H1 (cell line): ENCODE results near the gene MRAP2. TPM values are rescaled to one million over a fixed set of nuclear protein-coding genes. Genes with fewer than 3 reads are reported as not detected.

Experiments used
- CTCF ChIA-PET: fragments of 300-600 bp; sonication (Branson Sonifier 250); formaldehyde crosslinking; loops from one replicate; lab custom pipeline; 2021; ENCODE audit not compliant: partially characterized antibody; lab: Charles Lee
- POLR2A ChIA-PET: fragments of 300-600 bp; sonication (Branson Sonifier 250); formaldehyde crosslinking; loops from one replicate; lab custom pipeline; 2021; ENCODE audit warnings: inconsistent platforms; ENCODE audit not compliant: partially characterized antibody; lab: Charles Lee
- DNase-seq, 2 experiments: peaks; one replicate each; pipeline versions ENCODE4 v3.0.0 to v3.0.0-alpha.2; 2010 to 2022; ENCODE audit warnings: low spot score in 2 of 2, low read depth in 1 of 2, mixed read lengths in 1 of 2
- FAIRE-seq: peaks from 2 replicates; lab custom pipeline; 2011; peaks lifted over from hg19 to GRCh38; lab: Jason Lieb, UNC
- H2AFZ ChIP-seq: 2 replicates; pipeline ENCODE4 v1.8.1; 2012; ENCODE audit warnings: low read length, inconsistent platforms
- H2AK5ac ChIP-seq: 2 replicates; pipeline ENCODE4 v1.6.1; 2013; ENCODE audit warnings: low read depth, low read length
- H2BK120ac ChIP-seq: replicated peaks from 2 replicates; pipeline ENCODE3; 2013; ENCODE audit warnings: low read depth, low read length, inconsistent platforms
- H2BK12ac ChIP-seq: 2 replicates; pipeline ENCODE4 v1.6.1; 2013; ENCODE audit warnings: low read depth, low read length
- H2BK15ac ChIP-seq: 2 replicates; pipeline ENCODE4 v1.6.1; 2013; ENCODE audit warnings: low read length
- H2BK20ac ChIP-seq: 2 replicates; pipeline ENCODE4 v1.6.1; 2013; ENCODE audit warnings: low read length
- H2BK5ac ChIP-seq: 2 replicates; pipeline ENCODE4 v1.6.1; 2013; ENCODE audit warnings: low read depth, low read length
- H3K14ac ChIP-seq: 2 replicates; pipeline ENCODE4 v1.6.1; 2013; ENCODE audit warnings: inconsistent platforms; ENCODE audit not compliant: insufficient read length
- H3K18ac ChIP-seq: 2 replicates; pipeline ENCODE4 v1.6.1; 2013; ENCODE audit warnings: low read length; ENCODE audit errors: extremely low read depth
- H3K23ac ChIP-seq: 2 replicates; pipeline ENCODE4 v1.6.1; 2013; ENCODE audit warnings: inconsistent platforms; ENCODE audit not compliant: insufficient read length
- H3K23me2 ChIP-seq: 2 replicates; pipeline ENCODE4 v1.6.1; 2013; ENCODE audit warnings: low read depth, low read length
- H3K27ac ChIP-seq: 2 replicates; pipeline ENCODE4 v1.6.1; 2011; ENCODE audit warnings: low read depth, low read length, inconsistent platforms
- H3K27me3 ChIP-seq, 4 experiments: replicated peaks in 1 of 4; 1 replicate in 1 of 4; 2 replicates in 3 of 4; pipeline versions ENCODE4 v1.6.1 to v1.8.1; 2011 to 2013; ENCODE audit warnings: low read length in 3 of 4, mild to moderate bottlenecking in 3 of 4, inconsistent platforms in 2 of 4, mixed read lengths in 2 of 4, moderate library complexity in 1 of 4; ENCODE audit not compliant: control insufficient read depth in 3 of 4, insufficient read depth in 3 of 4; ENCODE audit errors: extremely low read depth in 1 of 4
- H3K36me3 ChIP-seq, 4 experiments: 2 replicates each; pipeline versions ENCODE4 v1.6.1 to v1.8.1; 2011 to 2013; ENCODE audit warnings: mild to moderate bottlenecking in 4 of 4, low read length in 3 of 4, moderate library complexity in 2 of 4, control low read depth in 1 of 4, inconsistent platforms in 1 of 4; ENCODE audit not compliant: insufficient read depth in 4 of 4, control insufficient read depth in 2 of 4
- H3K4ac ChIP-seq: replicated peaks from 2 replicates; pipeline ENCODE3; 2013; ENCODE audit warnings: low read length, low read depth, mixed read lengths, inconsistent platforms; ENCODE audit not compliant: insufficient read length
- H3K4me1 ChIP-seq, 4 experiments: replicated peaks in 1 of 4; 1 replicate in 1 of 4; 2 replicates in 3 of 4; pipeline versions ENCODE4 v1.6.1 to v1.8.1; 2011 to 2013; ENCODE audit warnings: low read length in 3 of 4, inconsistent platforms in 2 of 4, mixed read lengths in 1 of 4; ENCODE audit not compliant: insufficient read depth in 4 of 4, control insufficient read depth in 3 of 4
- H3K4me2 ChIP-seq, 2 experiments: 2 replicates each; pipeline versions ENCODE4 v1.6.1 to v1.8.1; 2011 to 2013; ENCODE audit warnings: low read depth in 2 of 2, low read length in 2 of 2, control low read depth in 1 of 2, inconsistent platforms in 1 of 2, mild to moderate bottlenecking in 1 of 2; ENCODE audit not compliant: insufficient read depth in 1 of 2
- H3K4me3 ChIP-seq, 4 experiments: fragments of 200-600, 300-600 bp in 1 of 4; sonication (generic), shearing (Covaris generic), sonication (Bioruptor Twin) in 1 of 4; 2 replicates each; pipeline versions ENCODE4 v1.5.1 to v1.8.1; 2011 to 2016; ENCODE audit warnings: low read length in 4 of 4, low read depth in 3 of 4, control low read depth in 2 of 4, inconsistent platforms in 2 of 4, mild to moderate bottlenecking in 2 of 4, mixed read lengths in 1 of 4, moderate library complexity in 1 of 4; ENCODE audit not compliant: insufficient read depth in 2 of 4; ENCODE audit errors: extremely low read depth in 1 of 4
- H3K56ac ChIP-seq: replicated peaks from 2 replicates; pipeline ENCODE3; 2013; ENCODE audit warnings: low read depth, mild to moderate bottlenecking, mixed read lengths, low read length, inconsistent platforms; ENCODE audit not compliant: insufficient read length
- H3K79me1 ChIP-seq: 2 replicates; pipeline ENCODE4 v1.6.1; 2013; ENCODE audit warnings: low read depth, low read length, control low read depth
- H3K79me2 ChIP-seq, 2 experiments: 2 replicates each; pipeline versions ENCODE4 v1.6.1 to v1.8.1; 2012 to 2013; ENCODE audit warnings: low read length in 2 of 2, mild to moderate bottlenecking in 2 of 2, inconsistent platforms in 1 of 2; ENCODE audit not compliant: insufficient read depth in 2 of 2, control insufficient read depth in 1 of 2
- H3K9ac ChIP-seq, 4 experiments: replicated peaks in 1 of 4; 1 replicate in 1 of 4; 2 replicates in 3 of 4; pipeline versions ENCODE4 v1.6.1 to v1.8.1; 2011 to 2013; ENCODE audit warnings: low read depth in 3 of 4, low read length in 3 of 4, control low read depth in 2 of 4, mild to moderate bottlenecking in 2 of 4, moderate library complexity in 2 of 4, inconsistent platforms in 1 of 4; ENCODE audit errors: extremely low read depth in 1 of 4
- H3K9me3 ChIP-seq, 2 experiments: 2 replicates each; pipeline versions ENCODE4 v1.6.1 to v1.8.1; 2012 to 2013; ENCODE audit warnings: mild to moderate bottlenecking in 2 of 2, moderate library complexity in 2 of 2, control low read depth in 1 of 2, inconsistent platforms in 1 of 2, low read depth in 1 of 2, low read length in 1 of 2, mixed read lengths in 1 of 2; ENCODE audit not compliant: insufficient read depth in 2 of 2
- H4K20me1 ChIP-seq, 2 experiments: replicated peaks in 1 of 2; 2 replicates each; pipeline versions ENCODE3 to v1.8.1; 2011 to 2013; ENCODE audit warnings: inconsistent platforms in 2 of 2, low read length in 2 of 2, mild to moderate bottlenecking in 1 of 2; ENCODE audit not compliant: insufficient read depth in 2 of 2, control insufficient read depth in 1 of 2
- H4K5ac ChIP-seq: 2 replicates; pipeline ENCODE4 v1.6.1; 2013; ENCODE audit warnings: low read length, low read depth, mixed read lengths, inconsistent platforms; ENCODE audit not compliant: insufficient read length
- H4K8ac ChIP-seq: 2 replicates; pipeline ENCODE4 v1.8.0; 2013; ENCODE audit warnings: mild to moderate bottlenecking, moderate library complexity, low read length, inconsistent platforms; ENCODE audit not compliant: insufficient read depth; ENCODE audit errors: extremely low read depth
- H4K91ac ChIP-seq: replicated peaks from 2 replicates; pipeline ENCODE3; 2013; ENCODE audit warnings: low read length, mixed read lengths, inconsistent platforms; ENCODE audit not compliant: insufficient read length
- ATF2 ChIP-seq: IDR thresholded peaks from 2 replicates; pipeline ENCODE4 v1.6.1; 2012; ENCODE audit warnings: low read length, inconsistent platforms
- ATF3 ChIP-seq: IDR thresholded peaks from 2 replicates; pipeline ENCODE4 v1.6.1; 2011; ENCODE audit warnings: low read depth, mild to moderate bottlenecking, low read length; ENCODE audit not compliant: insufficient read depth
- CBX5 ChIP-seq: fragments of 300-800, 300-1000 bp; sonication (generic); IDR thresholded peaks from 2 replicates; pipeline ENCODE4 v1.7.1; 2016; ENCODE audit warnings: antibody characterized with exemption, low read length, low read depth
- FOSL1 ChIP-seq: IDR thresholded peaks from 2 replicates; pipeline ENCODE4 v1.6.1; 2011; ENCODE audit warnings: mild to moderate bottlenecking, low read depth, low read length, moderate library complexity; ENCODE audit not compliant: insufficient read depth
- GABPA ChIP-seq: IDR thresholded peaks from 2 replicates; pipeline ENCODE4 v1.6.1; 2011; ENCODE audit warnings: mild to moderate bottlenecking, low read length, moderate library complexity, borderline replicate concordance; ENCODE audit not compliant: insufficient read depth
- HDAC6 ChIP-seq: IDR thresholded peaks from one replicate; pipeline ENCODE4 v1.7.1; 2012; ENCODE audit warnings: low read depth, mild to moderate bottlenecking, inconsistent platforms, low read length, moderate library complexity
- MAFK ChIP-seq: IDR thresholded peaks from 2 replicates; pipeline ENCODE4 v1.6.1; 2012; ENCODE audit warnings: low read depth, mild to moderate bottlenecking, improper control_type of control experiment, low read length
- MAX ChIP-seq: IDR thresholded peaks from 2 replicates; pipeline ENCODE4 v1.6.1; 2012; ENCODE audit warnings: inconsistent platforms
- PHF8 ChIP-seq: fragments of 200-600 bp; sonication (generic); conservative IDR thresholded peaks from 2 replicates; pipeline ENCODE4 v1.7.1; 2012; ENCODE audit warnings: low read depth, mild to moderate bottlenecking, inconsistent platforms, low read length, moderate library complexity
- WGBS, 2 experiments: shearing (Covaris generic) in 1 of 2; methylation state at CpG; one replicate each; pipeline versions ENCODE4 v1.1.6 to v1.1.7; 2013 to 2015; ENCODE audit warnings: low lambda C conversion rate in 2 of 2, mixed read lengths in 2 of 2, inconsistent platforms in 1 of 2, low coverage in 1 of 2, missing lambda C conversion rate in 1 of 2; ENCODE audit not compliant: insufficient replicate concordance in 2 of 2, insufficient coverage in 1 of 2, insufficient read length in 1 of 2; ENCODE audit errors: extremely low coverage in 1 of 2, missing lambda C conversion rate in 1 of 2; 5-methylcytosine and 5-hydroxymethylcytosine counted together
- polyA plus RNA-seq, 7 experiments: library from polyadenylated mRNA; depleted of rRNA in 3 of 7; stranded (reverse) in 5 of 7; unstranded in 2 of 7; fragments of >200 nt in 5 of 7; fragments of 200-250 nt in 2 of 7; gene quantifications; 1 replicate in 5 of 7; 2 replicates in 1 of 7; 4 replicates in 1 of 7; pipeline versions ENCODE4 v1.2.1 to v1.2.3, GENCODE V29; 2011 to 2013; ENCODE audit warnings: missing spikeins in 2 of 7, mixed read lengths in 2 of 7
- total RNA-seq: library from RNA; stranded (reverse); fragmentation: NEBNext Ultra II Directional; extraction: Animal tissue kit (Norgen Biotek cat#: 25700); gene quantifications from 2 replicates; pipeline ENCODE4 v1.2.1, GENCODE V29; 2021

The MRAP2 gene
- total and polyA plus RNA-seq, 2 of the 8 experiments (the other 6 are each of a cell fraction or from before 2014, with no cell fraction given): 5.0 to 11.0 TPM

- DNase-seq: no peak
- no peak overlapping the region for H4K91ac ChIP-seq
- H3K9ac ChIP-seq: no peak overlapping the region
- CTCF ChIA-PET: interaction anchor here (1.2 kb wide), 1 partner anchor 13 kb away, joined by 3 read pairs; no protein-coding TSS in a partner anchor
- H3K23ac ChIP-seq: no peak overlapping the region
- no peaks in the 10 kb centered on the region for H3K79me1 ChIP-seq
- no peak overlapping the region for H2BK5ac ChIP-seq
- H3K79me2 ChIP-seq: no peaks in the 10 kb centered on the region
- H2BK20ac ChIP-seq: no peak overlapping the region
- H3K27ac ChIP-seq: no peak overlapping the region
- no peak for FAIRE-seq
- no peak for TF ChIP-seq MAX
- no peak for TF ChIP-seq CBX5
- no peak for TF ChIP-seq PHF8
- TF ChIP-seq ATF2: no peak
- TF ChIP-seq HDAC6: no peak
- TF ChIP-seq ATF3: no peak
- no peak for TF ChIP-seq GABPA
- no peak for TF ChIP-seq MAFK
- no peak for TF ChIP-seq FOSL1
- TF ChIP-seq, all 59 proteins: peak for 0
- Histone ChIP-seq H3K27me3 (peaks cover 0 to 1% (median 0%) of the 10 kb centered on the region in 4 experiments; a peak in 1 of 7 replicates), H3K4me3 (no peak overlapping the region), H4K5ac (no peak overlapping the region), H3K56ac (no peak overlapping the region), H3K36me3 (no peaks in the 10 kb centered on the region), H2AK5ac (no peak overlapping the region), H3K9me3 (no peaks in the 10 kb centered on the region; a peak in 1 of 4 replicates), H3K18ac (no peak overlapping the region), H2BK15ac (no peak overlapping the region), H3K4me2 (no peak overlapping the region), H4K20me1 (no peaks in the 10 kb centered on the region), H2BK120ac (no peak overlapping the region), H3K23me2 (no peaks in the 10 kb centered on the region), H2AFZ (no peak overlapping the region), H3K4me1 (peaks cover 0 to 6% (median 2%) of the 10 kb centered on the region in 4 experiments; a peak in 3 of 7 replicates), H3K14ac (no peak overlapping the region), H4K8ac (no peak overlapping the region), H3K4ac (no peak overlapping the region), H2BK12ac (no peak overlapping the region)
- POLR2A ChIA-PET: no interaction called here
- WGBS, 2 experiments: 94% methylated on average over 3 of the region's 3 CpGs; no CpG with 5 or more reads in 1 of the 2 experiments
These were observed 32.5 kb upstream of the MRAP2 start for GRCh38 chr6:84001119-84001518.
